Inferior parietal cortex (tissue), 1 donor: ENCODE data around the gene SELENOW.
"Not testable (repeated sequence)": the region's sequence is repeated elsewhere in the genome, so short reads cannot be mapped to it uniquely, and the experiment has no call there.

ENCODE experiments used
- DNase-seq: peaks from one replicate; pipeline ENCODE4 v3.0.0-alpha.2; 2016; ENCODE audit errors: extremely low spot score

Gene SELENOW

GRCh38 chr19:47778049-47778953, at the start of gene SELENOW:
TSS of gene SELENOW (plus strand) at chr19:47778703. CDS start at chr19:47778786, 83 bp downstream.
- peak; percentile 84 for DNase-seq

- no peak for DNase-seq
Observed at GRCh38 chr19:47729468-47729798, 49.1 kb upstream of the SELENOW start.

DNA sequence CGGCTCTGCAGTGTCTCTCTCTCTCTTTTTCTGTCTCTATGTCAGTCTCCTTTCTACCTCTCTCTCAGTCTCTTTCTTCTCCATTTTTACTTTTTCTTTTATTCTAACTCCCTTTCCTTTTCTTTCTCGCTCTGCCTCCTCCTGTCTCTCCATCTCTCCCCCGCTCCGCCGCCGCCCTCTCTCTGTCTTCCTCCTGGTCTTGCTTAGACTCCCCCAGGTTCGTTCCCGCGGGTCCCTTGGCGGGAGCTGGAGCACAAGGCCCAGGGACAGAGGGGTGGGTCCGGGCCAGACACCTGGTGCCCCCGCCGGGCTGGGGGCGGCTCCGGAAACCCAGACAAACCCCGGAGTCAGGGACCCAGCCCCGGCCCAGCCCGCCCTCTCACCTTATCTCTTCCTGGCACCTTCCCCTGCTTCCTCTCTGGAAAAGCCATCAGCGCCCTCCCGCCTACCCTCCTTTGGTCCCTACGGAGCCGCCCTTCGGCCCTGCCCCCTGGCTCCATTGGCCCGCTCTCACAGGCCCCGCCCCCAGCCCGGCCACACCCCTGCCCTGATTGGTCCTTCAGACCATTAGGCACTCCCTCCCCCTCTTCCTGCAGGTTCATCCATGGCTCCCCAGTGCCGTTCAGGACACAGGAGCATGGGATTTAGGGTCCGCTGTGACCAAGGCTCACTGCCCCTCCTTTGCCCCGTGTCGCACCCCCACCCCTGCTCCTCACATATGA, 48.5 kb upstream of the SELENOW start:
- peak; percentile 25 for DNase-seq

GRCh38 chr19:47730521-47730889, 48.0 kb upstream of the SELENOW start:
- no peak for DNase-seq

DNA sequence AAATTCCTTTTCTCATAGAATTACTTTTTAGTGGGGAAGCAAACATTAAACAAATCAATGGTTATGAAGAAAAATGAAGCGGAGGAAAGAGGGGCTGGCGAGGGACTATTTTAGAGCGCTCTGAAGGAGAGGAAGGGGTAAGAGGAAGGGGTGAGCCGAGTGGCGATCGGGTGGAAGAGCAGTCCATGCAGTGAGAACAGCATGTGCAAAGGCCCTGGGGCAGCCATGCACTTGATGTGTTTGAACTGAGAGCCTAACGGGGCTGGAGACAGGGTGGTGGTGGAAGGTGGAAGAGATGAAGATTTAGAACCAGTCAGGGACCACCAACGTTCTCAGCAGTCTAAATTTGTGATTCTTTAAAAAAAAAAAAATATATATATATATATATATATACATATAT, 47.6 kb upstream of the SELENOW start:
- no peak for DNase-seq

GRCh38 chr19:47735131-47735530, 43.4 kb upstream of the SELENOW start:
- DNase-seq = no peak

GRCh38 chr19:47740866-47741519, 37.5 kb upstream of the SELENOW start:
- no peak for DNase-seq

DNA sequence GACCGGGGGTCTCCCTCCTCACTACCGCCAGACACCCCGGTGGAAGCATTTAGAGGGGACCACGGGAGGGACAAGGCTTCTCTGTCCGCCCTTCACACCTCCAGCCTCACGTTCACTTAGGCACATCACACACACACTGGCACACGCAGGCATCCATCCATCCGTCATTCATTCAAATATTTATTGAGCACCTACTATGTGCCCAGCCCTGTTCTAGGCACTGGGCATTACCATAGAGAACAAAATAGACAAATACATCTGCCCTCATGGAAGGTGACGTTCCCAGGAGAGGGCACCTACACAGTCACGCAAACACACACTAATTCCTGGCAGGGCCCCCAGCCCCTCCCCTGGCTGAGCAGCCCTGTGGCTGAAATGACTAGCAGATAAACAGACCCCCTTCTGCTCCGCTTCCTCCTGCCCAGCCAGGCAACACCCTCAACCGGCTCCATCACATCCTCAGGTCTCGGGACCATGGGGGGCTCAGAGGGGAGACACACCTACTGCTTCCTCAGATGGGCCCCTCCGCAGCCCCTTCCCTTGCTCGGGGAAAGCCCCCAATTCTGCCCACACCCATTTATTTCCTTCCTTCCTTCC, 36.9 kb upstream of the SELENOW start:
- no peak for DNase-seq

DNA sequence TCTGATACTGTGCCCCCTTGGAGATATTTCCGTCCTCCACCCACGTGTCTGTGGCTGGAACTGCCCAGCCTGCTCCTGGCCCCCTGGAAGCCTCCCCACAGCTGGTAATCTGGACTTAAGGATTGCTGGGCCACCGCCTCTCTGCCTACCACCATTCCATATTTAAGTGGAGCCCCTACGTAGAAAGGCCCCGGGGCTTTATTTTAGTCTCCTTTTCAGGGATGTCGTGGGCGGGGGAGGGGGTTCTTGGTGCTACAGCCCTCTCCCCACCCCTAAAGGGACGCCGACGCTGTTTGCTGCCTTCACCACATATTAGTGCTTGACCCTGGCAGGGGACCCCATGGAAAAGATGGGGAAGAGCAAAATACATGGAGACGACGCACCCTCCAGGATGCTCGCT, 35.9 kb upstream of the SELENOW start:
- DNase-seq = no peak

- DNase-seq = peak; percentile 100
Observed at GRCh38 chr19:47745010-47745901, 33.2 kb upstream of the SELENOW start, which contains the start of gene NOP53. TSS of gene NOP53 (plus strand) at chr19:47745546. CDS start at chr19:47745560, 14 bp downstream.

DNA sequence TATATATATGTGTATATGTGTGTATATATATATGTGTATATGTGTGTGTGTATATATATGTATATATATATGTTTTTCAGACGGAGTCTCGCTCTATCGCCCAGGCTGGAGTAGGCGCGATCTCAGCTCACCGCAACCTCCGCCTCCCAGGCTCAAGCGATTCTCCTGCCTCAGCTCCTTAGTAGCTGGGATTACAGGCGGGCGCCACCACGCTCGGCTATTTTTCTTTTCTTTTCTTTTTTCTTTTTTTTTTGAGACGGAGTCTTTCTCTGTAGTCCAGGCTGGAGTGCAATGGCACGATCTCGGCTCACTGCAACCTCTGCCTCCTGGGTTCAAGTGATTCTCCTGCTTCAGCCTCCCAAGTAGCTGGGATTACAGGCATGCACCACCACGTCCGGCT, 32.4 kb upstream of the SELENOW start:
- DNase-seq = not testable (repeated sequence)

- DNase-seq = no peak
Observed at GRCh38 chr19:47749326-47749725, 29.2 kb upstream of the SELENOW start.

GRCh38 chr19:47750752-47751151, 27.8 kb upstream of the SELENOW start:
- no peak for DNase-seq

GRCh38 chr19:47752440-47753211, 25.9 kb upstream of the SELENOW start:
- no peak for DNase-seq

DNA sequence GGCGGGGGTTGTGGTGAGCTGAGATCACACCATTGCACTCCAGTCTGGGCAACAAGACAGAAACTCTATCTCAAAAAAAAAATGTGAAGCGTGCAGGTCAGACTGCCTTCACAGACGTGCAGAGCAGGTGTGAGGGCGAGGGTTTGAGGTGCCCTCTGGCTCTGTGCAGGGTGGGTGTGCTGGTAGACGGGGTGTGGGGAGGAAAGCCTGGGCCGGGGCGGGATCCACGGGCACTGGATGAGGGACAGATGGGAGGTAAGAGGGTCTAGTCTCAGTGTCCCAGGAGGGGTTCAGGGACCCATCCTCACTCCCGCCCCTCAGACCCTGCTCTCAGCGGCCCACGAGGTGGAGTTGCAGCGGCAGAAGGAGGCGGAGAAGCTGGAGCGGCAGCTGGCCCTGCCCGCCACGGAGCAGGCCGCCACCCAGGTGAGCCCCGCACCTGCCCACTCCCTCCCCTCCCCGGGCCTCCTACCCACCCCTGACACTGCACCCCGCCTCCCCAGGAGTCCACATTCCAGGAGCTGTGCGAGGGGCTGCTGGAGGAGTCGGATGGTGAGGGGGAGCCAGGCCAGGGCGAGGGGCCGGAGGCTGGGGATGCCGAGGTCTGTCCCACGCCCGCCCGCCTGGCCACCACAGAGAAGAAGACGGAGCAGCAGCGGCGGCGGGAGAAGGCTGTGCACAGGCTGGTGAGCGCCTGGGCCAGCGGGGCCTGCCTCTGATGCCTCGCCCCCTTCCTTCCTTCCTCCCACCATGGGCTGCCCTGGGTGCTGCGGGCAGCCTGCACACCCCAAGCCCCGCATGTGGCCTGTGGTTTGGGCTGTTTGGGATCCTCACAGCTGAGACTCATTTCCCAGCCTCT, 24.1 kb upstream of the SELENOW start:
- no peak for DNase-seq

DNA sequence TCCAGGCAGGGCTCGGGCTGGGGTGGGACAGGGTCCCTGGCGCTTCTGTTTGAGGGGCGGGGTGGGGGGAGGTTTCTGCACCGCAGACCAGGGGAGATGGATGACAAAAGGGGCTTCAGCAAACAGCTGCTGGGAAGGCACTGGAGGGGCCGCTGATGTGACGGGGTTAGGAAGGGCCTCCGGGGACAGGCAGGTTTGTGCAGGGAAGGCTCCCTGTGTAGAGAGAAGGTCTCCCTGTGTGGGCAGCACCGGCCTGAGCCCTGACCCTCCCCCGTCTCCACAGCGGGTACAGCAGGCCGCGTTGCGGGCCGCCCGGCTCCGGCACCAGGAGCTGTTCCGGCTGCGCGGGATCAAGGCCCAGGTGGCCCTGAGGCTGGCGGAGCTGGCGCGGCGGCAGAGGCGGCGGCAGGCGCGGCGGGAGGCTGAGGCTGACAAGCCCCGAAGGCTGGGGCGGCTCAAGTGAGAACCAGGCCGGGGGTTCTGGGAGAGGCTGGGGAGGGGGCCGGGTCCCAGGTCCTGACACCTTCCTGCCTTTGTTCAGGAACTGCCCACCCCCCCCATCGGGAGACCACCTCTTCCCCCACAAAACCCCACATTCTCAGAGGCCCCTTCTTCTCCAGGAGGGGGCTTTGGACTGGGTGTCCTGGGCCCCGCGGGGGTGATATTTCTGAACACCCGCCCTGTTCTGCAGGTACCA, 23.3 kb upstream of the SELENOW start:
- DNase-seq = no peak

GRCh38 chr19:47755762-47756626, 22.5 kb upstream of the SELENOW start:
- no peak for DNase-seq

GRCh38 chr19:47756627-47756929, 21.9 kb upstream of the SELENOW start:
- no peak for DNase-seq
